A549 treated with AZD9567 at 1 μM for 4 hours (cell line): ENCODE data around the gene C11orf16. TPM values are rescaled to one million over a fixed set of nuclear protein-coding genes. Genes with fewer than 3 reads are reported as not detected.

Experiments used
- total RNA-seq: library from RNA; stranded (reverse); fragments of 200-300 nt; extraction: Qiagen RNA extraction; gene quantifications from 5 replicates; pipeline ENCODE4 v1.2.3, GENCODE V29; 2022; ENCODE audit not compliant: insufficient read depth

Gene C11orf16, protein sequence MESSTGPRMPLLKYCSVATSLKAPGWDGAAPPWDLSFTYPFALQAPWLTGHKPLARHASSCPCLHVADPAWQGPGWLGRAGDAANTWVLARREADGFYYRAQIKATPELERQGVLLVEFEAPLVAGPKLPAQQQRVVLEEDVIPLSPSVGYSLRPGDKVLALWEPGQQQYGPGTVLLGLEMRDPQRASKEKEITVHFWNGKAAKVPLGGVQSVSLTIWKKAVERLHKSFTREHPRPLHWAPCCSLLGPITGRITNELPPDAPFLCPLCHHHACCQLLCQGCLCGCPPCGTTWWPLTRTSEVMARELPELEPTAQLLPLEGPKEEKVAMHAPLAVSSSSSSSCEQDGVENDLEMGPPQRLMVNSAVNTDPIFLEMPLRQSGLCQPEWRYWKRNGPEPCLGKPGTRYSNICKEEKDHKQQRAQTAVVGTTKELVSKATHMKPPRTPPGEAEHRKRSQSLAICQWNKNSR
- not detected in 5 replicates for total RNA-seq

DNA sequence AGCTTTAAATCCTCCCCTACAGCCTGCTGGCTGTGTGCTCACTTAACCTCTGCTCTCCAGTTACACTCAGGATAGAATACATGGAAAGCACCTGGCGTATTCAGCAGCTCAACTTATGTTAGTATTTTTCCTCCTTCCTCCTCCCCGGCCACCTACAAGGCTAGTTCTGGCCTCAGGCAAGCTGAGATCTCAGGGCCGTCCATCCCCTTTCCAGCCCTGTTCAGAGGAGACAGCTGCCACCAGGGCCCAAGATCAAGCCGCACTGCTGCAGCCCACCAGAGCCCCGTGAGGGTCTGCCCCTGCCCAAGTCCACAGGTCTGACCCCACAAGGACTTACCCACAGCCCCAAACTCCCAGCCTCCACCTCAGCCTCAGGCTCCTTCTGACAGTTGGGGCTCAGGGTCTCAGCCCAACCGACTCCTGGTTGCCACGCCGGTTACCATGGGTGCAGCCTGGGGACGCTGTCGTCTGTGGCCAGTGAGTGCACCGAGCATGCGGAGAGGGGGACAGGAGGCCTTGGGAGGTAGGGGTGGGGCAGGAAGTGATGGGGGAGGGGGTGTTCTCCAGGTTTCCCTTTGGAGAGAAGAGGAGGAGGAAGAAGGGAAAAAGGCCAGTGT lies at the start of gene C11orf16:
Gene C11orf16 (minus strand): TSS at position 384 of the 617 bp plus-strand sequence. CDS start 639 bp downstream, outside the sequence.

DNA sequence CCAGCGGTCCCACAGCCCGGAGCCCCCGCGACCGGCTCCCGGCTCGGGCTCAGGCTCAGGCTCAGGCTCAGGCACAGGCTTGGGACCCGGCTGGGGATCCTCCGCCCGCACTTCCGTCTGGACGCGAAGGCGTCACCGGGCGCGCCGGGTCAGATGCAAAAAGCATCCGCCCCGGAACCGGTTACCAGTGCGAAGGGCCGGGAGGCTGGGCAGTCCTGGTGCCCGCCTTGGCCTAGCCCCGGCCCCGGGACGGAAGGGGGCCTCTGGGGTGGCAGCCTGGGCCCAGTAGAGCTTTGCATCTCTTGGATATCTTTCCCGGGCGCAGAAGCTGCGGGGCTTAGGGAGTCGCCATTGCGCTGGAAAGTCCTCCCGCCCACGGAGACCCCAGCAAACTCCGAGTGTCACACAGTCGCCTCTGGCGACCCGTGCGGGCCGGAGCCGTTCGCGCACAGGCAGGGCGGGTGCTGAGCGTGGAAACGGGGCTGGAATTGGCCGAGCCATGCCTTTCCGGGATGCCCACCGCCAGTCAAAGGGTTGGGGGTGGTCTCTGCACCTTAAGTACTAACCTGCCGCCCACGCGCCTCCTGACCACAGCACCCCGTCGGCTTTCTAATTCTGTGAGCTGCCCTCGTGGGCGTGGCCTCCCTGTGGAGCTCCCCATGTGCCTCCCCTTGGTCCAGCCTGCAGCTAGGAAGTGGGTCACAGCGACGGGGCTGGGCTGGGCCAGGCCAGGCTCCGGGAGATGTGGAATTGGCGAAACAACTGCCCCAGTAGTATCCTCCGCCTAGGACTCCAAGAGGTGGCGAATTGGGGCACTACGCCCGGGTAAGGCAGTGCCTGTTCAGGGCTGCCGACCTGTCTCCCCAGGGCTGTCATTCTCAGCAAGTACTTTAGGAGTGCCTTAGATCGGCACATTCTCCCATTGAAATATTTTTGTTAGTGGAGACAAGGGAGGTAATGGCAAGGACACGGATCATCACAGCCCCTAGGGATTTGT lies 31.9 kb upstream of the C11orf16 start, which contains the start of gene TMEM9B:
Gene TMEM9B (minus strand): TSS at position 119 of the 997 bp plus-strand sequence. CDS start 129 bp downstream, outside the sequence.

DNA sequence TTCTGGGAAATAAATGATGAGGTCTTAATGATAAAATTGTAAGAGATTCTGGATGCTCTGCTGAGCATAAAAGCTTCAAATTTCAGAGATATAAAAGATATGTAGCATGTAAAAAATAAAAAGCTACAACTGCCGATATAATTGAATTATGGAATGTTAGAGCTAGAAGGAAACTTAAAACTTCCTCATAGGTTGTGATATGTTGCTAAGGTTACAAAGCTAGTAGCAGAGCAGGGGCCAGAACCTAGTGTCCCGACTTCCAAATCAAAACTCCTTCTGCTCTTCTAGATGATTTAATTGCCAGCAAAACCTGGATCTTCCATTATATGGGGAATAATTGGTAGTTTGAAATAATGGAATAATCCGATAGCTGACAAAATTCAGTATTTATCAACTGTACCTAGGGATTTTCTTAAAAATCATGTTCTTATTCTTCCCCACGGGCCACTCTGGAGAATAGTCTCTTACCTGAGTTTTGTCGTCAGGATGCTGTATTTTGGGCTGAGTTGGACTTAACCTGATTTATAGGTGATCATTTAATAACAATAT lies 9.8 kb upstream of the C11orf16 start, which contains the start of gene ASCL3:
Gene ASCL3 (minus strand): TSS at position 499 of the 549 bp plus-strand sequence. CDS start 4,855 bp downstream, outside the sequence.

DNA sequence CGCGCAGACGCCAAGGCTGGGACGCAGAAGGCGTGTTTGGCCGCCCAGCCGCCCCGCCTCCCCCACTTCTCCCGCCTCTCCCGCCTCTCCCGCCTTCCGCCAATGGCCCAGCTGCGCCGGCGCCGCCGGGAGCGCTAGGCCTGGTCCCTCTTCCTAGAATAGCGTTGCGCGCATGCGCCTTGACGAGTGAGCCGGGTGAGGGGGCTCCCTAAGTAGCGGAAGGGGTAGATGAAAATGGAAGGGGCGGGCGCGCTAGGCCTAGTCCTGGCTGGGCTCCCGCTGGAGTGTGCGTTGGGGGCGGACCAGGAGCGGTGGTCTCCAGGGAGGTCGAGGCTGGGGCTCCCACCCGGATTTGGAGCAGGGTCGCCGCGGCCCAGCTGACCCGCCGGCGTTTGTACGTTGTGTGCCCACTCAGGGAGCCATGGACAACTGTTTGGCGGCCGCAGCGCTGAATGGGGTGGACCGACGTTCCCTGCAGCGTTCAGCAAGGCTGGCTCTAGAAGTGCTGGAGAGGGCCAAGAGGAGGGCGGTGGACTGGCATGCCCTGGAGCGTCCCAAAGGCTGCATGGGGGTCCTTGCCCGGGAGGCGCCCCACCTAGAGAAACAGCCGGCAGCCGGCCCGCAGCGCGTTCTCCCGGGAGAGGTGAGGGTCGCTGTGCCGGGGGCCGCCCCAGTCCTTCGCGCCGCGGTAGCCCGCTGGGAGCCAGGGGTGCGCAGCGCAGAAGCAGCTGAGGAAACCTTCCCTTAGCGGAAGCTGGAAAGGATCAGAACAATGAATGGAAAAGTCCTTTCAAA lies 21.5 kb downstream of the C11orf16 start, which contains the start of gene AKIP1:
Gene AKIP1 (plus strand): TSS at position 161 of the 795 bp plus-strand sequence. CDS start 261 bp downstream, at position 422.

Other genes starting within 250 kb of the C11orf16 start
- 40.8 to 45.7 TPM (median 41.0 TPM) in 5 replicates for gene AKIP1, start 21.8 kb downstream of the C11orf16 start, total RNA-seq
- gene ASCL3, start 10.1 kb upstream of the C11orf16 start, total RNA-seq = not detected in 5 replicates
- 36.0 to 42.3 TPM (median 40.5 TPM) in 5 replicates for gene TMEM9B, start 31.5 kb upstream of the C11orf16 start, total RNA-seq
- 0.64 to 1.1 TPM (median 0.85 TPM) in 4 of 5 replicates, not detected in the other for gene NRIP3, start 71.1 kb upstream of the C11orf16 start, total RNA-seq
- 0.31 to 0.49 TPM (median 0.42 TPM) in 4 of 5 replicates, not detected in the other for gene SCUBE2, start 158.7 kb upstream of the C11orf16 start, total RNA-seq